Activated CD8-positive, alpha-beta T cell treated with anti-CD3 and anti-CD28 coated beads for 36 hours (primary cell): ENCODE data around the gene OR1S1. TPM values are rescaled to one million over a fixed set of nuclear protein-coding genes. Genes with fewer than 3 reads are reported as not detected.

ENCODE experiments used
- ATAC-seq: fragments of 200-7000 bp; cut with Tn5 transposase; one replicate; pipeline ENCODE4 v1.10.0; 2021; ENCODE audit warnings: mild to moderate bottlenecking, moderate library complexity
- CTCF ChIA-PET: fragments of 350-600 bp; sonication (Branson Sonifier 250); formaldehyde crosslinking; loops from one replicate; lab custom pipeline; 2021; ENCODE audit warnings: antibody characterized with exemption; lab: Charles Lee
- POLR2A ChIA-PET: fragments of 350-600 bp; sonication (Branson Sonifier 250); formaldehyde crosslinking; loops from one replicate; lab custom pipeline; 2021; ENCODE audit warnings: antibody characterized with exemption; lab: Charles Lee
- DNase-seq: peaks from one replicate; pipeline ENCODE4 v3.0.0-alpha.2; 2020
- H3K27ac Mint-ChIP-seq: one replicate; pipeline ENCODE4 v1.8.0; 2021; ENCODE audit warnings: mild to moderate bottlenecking, mixed read lengths
- H3K27me3 Mint-ChIP-seq: one replicate; pipeline ENCODE4 v1.8.0; 2021; ENCODE audit warnings: mixed read lengths
- H3K36me3 Mint-ChIP-seq: one replicate; pipeline ENCODE4 v1.8.0; 2021; ENCODE audit warnings: low read depth, mixed read lengths
- H3K4me1 Mint-ChIP-seq: one replicate; pipeline ENCODE4 v1.8.0; 2021; ENCODE audit warnings: low read depth, mixed read lengths
- H3K4me3 Mint-ChIP-seq: one replicate; pipeline ENCODE4 v1.8.0; 2021; ENCODE audit warnings: mild to moderate bottlenecking, moderate library complexity, mixed read lengths
- H3K9me3 Mint-ChIP-seq: one replicate; pipeline ENCODE4 v1.8.0; 2021; ENCODE audit warnings: mixed read lengths
- intact Hi-C: fragments of 100-400 bp; cut with micrococcal nuclease; formaldehyde crosslinking; loops from one replicate; pipeline ENCODE4 v1.10.0; 2022
- total RNA-seq, 2 experiments: library from RNA; stranded (reverse); gene quantifications; one replicate each; pipeline ENCODE4 v1.2.3, GENCODE V29; 2021
- TF ChIP-seq, protein P1 (sequence below): fragments of 200-600 bp; IDR thresholded peaks from one replicate; pipeline ENCODE4 v1.8.0; 2022; ENCODE audit warnings: antibody characterized with exemption, mild to moderate bottlenecking

The OR1S1 gene
- total RNA-seq, 2 experiments from 2014 or later = not detected

DNA sequence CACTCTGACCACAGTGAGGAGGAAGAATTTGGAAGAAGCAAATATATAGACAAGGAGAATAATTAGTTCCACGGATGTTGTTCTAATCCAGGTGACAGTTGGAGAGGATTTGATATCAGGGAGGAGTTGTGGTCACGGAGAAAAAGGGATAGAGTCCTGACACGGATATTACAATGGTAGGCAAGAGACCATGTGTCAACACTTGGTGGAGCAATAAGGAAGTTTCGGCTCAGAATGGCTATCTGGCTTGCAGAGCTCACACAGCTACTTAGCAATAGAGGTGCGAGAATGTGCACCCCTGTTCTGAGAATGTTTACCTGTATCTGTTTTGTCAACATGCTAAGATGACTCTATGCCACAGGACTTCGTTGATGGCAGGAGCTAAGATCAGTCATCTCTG, 34.1 kb upstream of the OR1S1 start:
- ChIA-PET POLR2A (no interaction called here), CTCF (no interaction called here)
- TF ChIP-seq, protein P1, sequence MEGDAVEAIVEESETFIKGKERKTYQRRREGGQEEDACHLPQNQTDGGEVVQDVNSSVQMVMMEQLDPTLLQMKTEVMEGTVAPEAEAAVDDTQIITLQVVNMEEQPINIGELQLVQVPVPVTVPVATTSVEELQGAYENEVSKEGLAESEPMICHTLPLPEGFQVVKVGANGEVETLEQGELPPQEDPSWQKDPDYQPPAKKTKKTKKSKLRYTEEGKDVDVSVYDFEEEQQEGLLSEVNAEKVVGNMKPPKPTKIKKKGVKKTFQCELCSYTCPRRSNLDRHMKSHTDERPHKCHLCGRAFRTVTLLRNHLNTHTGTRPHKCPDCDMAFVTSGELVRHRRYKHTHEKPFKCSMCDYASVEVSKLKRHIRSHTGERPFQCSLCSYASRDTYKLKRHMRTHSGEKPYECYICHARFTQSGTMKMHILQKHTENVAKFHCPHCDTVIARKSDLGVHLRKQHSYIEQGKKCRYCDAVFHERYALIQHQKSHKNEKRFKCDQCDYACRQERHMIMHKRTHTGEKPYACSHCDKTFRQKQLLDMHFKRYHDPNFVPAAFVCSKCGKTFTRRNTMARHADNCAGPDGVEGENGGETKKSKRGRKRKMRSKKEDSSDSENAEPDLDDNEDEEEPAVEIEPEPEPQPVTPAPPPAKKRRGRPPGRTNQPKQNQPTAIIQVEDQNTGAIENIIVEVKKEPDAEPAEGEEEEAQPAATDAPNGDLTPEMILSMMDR = no peak
- ATAC-seq = no peak
- no peaks in the 10 kb centered on the region for H3K36me3 Mint-ChIP-seq
- no peaks in the 10 kb centered on the region for H3K4me1 Mint-ChIP-seq
- H3K4me3 Mint-ChIP-seq = no peak overlapping the region
- H3K27me3 Mint-ChIP-seq = peaks cover 10% of the 10 kb centered on the region
- H3K27ac Mint-ChIP-seq = no peak overlapping the region
- no peaks in the 10 kb centered on the region for H3K9me3 Mint-ChIP-seq
- intact Hi-C loops = loop anchor here (10.0 kb wide), 1 partner anchor 56 kb away; no protein-coding TSS in a partner anchor
- no peak for DNase-seq

- H3K36me3 Mint-ChIP-seq = no peaks in the 10 kb centered on the region
Observed at GRCh38 chr11:58179648-58180047, 32.9 kb upstream of the OR1S1 start.

DNA sequence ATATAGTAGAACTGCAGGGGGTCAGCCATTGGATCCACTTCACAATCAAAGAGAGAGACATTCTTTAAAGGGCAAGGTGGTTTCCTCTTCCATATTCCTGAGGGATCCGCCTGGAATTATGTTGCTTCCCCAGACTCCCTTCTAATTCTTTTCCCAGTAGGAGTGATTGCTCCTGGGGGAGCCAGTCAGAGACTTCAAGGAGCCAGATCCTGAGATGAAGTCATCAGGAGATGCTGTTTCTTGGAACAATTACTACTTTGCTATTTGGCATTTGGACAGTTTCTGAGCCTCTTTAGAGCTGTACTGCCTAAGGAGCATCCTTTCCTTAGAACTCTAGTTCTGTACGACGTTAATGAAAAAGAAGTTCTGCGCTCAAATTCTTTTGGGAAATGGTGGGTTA, 25.6 kb upstream of the OR1S1 start:
- Mint-ChIP-seq H3K4me1 (no peaks in the 10 kb centered on the region), H3K27ac (no peak overlapping the region), H3K27me3 (no peaks in the 10 kb centered on the region), H3K9me3 (no peaks in the 10 kb centered on the region), H3K36me3 (no peaks in the 10 kb centered on the region), H3K4me3 (no peak overlapping the region)
- DNase-seq (no peak), ATAC-seq (no peak)
- ChIA-PET CTCF (no interaction called here), POLR2A (no interaction called here)
- TF ChIP-seq, protein P1 = no peak
- intact Hi-C loops = no loop called here

More at GRCh38 chr11:58179648-58180047, 32.9 kb upstream of the OR1S1 start:
- Mint-ChIP-seq H3K9me3 (no peaks in the 10 kb centered on the region), H3K27ac (no peak overlapping the region), H3K27me3 (peaks cover 10% of the 10 kb centered on the region), H3K4me1 (no peaks in the 10 kb centered on the region), H3K4me3 (no peak overlapping the region)
- POLR2A ChIA-PET = no interaction called here
- peak; percentile 1 for DNase-seq
- no peak for ATAC-seq
- intact Hi-C loops = loop anchor here (10.0 kb wide), 1 partner anchor 55 kb away; no protein-coding TSS in a partner anchor
- TF ChIP-seq, protein P1 = no peak
- CTCF ChIA-PET = no interaction called here

- ChIA-PET POLR2A (no interaction called here), CTCF (no interaction called here)
- Mint-ChIP-seq H3K9me3 (no peaks in the 10 kb centered on the region), H3K4me1 (no peaks in the 10 kb centered on the region), H3K36me3 (no peaks in the 10 kb centered on the region), H3K4me3 (no peak within 1 kb of the TSS), H3K27me3 (no peaks in the 10 kb centered on the region), H3K27ac (no peak within 1 kb of the TSS)
- ATAC-seq (no peak), DNase-seq (no peak)
- TF ChIP-seq, protein P1 = no peak
- intact Hi-C loops = no loop called here
Observed at GRCh38 chr11:58188770-58189169, 23.8 kb upstream of the OR1S1 start, which contains the start of gene OR9Q2. OR9Q2 (plus strand) TSS chr11:58189070; CDS start chr11:58190491, 1,421 bp downstream.

- CTCF ChIA-PET = no interaction called here
- Mint-ChIP-seq H3K4me3 (no peak overlapping the region), H3K36me3 (no peaks in the 10 kb centered on the region), H3K27ac (no peak overlapping the region), H3K9me3 (peaks cover 4% of the 10 kb centered on the region), H3K4me1 (no peaks in the 10 kb centered on the region), H3K27me3 (no peaks in the 10 kb centered on the region)
- intact Hi-C loops = no loop called here
- ATAC-seq (no peak), DNase-seq (no peak)
- POLR2A ChIA-PET = no interaction called here
- TF ChIP-seq, protein P1 = no peak
Observed at GRCh38 chr11:58192229-58192628, 20.3 kb upstream of the OR1S1 start.
